HG02943 (cell line): ENCODE data around the gene NEU3.
"Not testable (repeated sequence)": the region's sequence is repeated elsewhere in the genome, so short reads cannot be mapped to it uniquely, and the experiment has no call there.

Source experiments
- ATAC-seq: cut with Tn5 transposase; IDR thresholded peaks from one replicate; pipeline ENCODE4 v1.9.1; 2021; ENCODE audit warnings: mild to moderate bottlenecking, low read depth, moderate library complexity; ENCODE audit not compliant: unreplicated experiment

Gene NEU3, protein sequence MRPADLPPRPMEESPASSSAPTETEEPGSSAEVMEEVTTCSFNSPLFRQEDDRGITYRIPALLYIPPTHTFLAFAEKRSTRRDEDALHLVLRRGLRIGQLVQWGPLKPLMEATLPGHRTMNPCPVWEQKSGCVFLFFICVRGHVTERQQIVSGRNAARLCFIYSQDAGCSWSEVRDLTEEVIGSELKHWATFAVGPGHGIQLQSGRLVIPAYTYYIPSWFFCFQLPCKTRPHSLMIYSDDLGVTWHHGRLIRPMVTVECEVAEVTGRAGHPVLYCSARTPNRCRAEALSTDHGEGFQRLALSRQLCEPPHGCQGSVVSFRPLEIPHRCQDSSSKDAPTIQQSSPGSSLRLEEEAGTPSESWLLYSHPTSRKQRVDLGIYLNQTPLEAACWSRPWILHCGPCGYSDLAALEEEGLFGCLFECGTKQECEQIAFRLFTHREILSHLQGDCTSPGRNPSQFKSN

DNA sequence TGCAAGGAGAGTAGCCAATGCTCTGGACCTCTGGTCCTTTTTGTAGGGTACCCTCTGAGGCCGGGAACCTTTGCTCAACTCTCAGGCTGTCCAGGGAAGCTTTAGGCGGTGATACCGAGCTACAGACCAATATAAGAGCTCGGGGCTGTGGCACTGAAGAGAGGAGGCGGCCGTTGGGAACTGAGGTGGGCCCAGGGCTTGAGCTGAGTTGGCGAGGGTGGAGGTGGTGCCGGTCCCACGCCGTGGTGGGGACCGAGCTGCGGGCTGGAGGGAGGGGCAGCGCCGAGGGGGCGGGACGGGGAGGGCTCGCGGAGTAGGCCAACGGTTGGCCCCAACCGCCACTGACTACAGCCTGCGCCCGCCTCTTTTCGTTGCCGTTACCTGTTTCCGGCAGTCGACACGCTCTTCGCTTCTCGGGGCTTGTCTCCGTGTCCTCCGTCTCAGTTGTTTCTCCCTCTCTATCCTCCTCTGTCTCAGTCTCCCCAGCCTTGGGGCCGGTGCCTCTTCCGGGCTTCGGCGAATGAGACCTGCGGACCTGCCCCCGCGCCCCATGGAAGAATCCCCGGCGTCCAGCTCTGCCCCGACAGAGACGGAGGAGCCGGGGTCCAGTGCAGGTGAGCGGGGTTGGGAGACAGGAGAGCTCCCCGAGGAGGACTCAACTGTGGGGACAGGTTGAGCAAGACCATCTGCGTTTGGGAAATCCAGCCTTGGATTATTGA, at the start of gene NEU3:
Gene NEU3, plus strand, starts transcription at position 393 of the 719 bp plus-strand sequence. Its CDS starts 128 bp downstream, at position 521.
- ATAC-seq: peak; percentile 88

DNA sequence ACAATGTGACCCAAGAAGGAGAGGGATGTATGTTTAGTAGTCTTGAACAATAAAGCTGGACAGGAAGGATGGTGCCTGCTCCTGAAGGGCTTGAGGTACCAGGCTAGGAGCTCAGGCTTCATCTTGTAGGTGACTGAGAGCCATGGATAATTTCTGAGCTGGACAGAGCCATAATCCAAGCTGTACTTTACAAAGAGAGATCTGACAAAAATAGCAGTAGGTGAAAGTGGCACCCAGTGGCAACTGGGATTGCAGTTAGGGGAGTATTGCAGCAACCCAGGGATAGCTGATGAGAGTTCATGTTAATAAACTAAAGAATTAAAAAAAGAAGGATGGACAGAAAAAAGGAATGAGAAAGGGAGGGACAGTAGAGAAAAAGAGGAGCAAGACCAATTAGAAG, 47.2 kb upstream of the NEU3 start:
- no peak for ATAC-seq

DNA sequence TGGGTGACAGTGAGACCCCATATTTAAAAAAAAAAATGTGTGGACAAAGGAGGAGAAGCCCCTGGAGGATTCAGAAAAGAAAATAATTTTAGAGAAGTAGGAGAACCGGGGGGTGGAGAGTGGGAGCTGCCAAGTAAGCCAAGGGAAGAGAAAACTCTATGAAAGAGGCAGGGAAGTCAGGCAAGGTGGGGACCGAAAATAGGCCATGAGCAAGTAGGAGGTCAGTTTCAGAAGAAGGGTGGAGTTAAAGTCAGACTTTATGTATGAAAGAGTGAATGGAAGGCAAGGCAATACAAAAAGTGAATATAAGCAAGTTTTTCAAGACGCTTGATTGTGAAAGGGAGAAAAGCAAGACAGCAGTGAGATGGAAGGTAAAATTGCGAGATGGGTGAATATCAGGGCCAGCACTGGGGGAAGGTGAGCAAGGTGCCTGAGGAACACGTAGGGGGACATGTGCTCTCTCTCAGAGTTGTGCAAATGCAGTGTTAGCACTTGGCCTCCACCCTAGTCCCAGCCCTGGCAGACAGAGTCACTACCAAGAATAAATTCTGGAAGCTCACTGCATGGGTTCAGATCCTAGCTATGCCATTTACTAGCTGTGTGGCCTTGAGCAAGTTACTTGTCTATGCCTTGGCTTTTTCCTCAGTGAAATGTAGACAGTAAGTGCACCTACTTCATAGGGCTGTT, 46.5 kb upstream of the NEU3 start:
- ATAC-seq: no peak

DNA sequence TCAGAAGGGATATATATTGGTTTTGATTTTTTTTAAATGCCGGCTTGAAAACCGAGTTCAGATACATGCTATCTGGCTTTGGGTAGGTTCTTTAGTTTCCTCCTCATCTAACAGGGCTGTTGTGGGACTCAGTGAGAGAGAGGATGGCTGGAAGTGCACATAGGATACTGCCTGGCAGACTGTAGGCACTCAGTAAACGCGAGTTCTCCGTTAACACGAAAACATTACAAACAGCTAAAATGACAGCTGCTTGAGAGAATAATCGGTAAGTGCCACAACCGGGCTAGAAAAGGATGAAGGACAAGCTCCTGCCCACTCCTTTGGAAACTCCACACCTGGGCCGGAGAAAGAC, 40.2 kb upstream of the NEU3 start:
- ATAC-seq: peak; percentile 15

DNA sequence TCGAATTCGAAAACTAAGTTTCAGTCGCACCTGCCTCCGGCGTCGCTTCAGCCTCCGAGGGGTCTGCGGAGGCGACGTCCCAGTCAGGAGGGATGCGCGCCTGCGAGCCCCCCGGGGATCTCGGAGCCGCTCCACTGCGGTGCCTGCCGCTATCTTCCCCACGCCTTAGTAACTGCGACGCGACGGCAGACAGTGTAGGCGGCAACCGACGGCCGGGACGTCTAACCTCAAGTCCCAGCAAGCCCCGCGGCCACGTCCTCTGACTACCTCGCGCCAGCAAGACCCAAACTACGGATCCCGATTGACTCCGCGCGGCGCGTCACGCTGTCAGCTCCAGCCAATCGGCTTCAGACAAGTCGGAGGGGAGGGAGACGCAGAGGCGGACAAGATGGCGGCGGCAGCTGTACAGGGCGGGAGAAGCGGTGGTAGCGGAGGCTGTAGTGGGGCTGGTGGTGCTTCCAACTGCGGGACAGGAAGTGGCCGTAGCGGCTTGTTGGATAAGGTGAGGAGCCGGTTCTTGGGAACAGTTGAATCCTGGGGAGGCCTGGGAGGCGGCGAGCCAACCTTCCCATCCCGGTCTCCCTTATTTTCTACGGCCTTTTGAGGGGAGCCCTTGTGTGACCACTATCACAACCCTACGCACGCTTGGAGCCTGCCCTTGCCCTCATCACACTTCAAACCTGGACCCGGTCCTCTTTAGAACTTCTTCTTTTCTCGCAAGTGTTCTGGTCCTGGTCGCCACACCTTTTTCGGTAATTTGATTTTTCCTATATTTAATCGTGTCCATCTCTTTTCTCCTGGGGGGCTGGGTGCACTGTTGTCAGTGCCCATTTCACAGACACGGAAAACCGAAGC, 39.6 kb upstream of the NEU3 start, which contains the start of the genes SPCS2 and XRRA1:
Gene SPCS2, plus strand, starts transcription at position 369 of the 855 bp plus-strand sequence. Its CDS starts 20 bp downstream, at position 389.
Gene XRRA1, minus strand, starts transcription at position 194 of the 855 bp plus-strand sequence. CDS start 8,213 bp downstream, outside the sequence.
- peak; percentile 87 for ATAC-seq

DNA sequence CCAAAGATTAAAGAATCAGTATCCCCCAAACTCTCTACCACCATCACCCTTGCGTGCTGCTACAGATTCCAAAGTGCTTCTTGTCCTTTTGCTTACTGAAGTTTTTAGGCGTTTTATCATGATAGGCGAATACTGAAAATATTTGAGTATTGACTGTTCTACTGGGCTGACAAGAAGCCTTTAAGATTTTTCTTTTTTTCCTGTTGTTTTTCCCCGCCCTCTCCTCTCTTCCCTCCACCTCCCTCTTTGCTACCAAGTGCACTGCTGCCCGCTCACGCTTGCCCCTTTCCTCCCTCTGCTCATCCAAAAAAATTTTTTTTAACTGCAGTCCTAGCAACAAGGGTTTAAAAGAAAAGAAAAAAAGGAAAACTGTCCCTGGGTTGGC, 39.0 kb upstream of the NEU3 start:
- ATAC-seq: no peak

DNA sequence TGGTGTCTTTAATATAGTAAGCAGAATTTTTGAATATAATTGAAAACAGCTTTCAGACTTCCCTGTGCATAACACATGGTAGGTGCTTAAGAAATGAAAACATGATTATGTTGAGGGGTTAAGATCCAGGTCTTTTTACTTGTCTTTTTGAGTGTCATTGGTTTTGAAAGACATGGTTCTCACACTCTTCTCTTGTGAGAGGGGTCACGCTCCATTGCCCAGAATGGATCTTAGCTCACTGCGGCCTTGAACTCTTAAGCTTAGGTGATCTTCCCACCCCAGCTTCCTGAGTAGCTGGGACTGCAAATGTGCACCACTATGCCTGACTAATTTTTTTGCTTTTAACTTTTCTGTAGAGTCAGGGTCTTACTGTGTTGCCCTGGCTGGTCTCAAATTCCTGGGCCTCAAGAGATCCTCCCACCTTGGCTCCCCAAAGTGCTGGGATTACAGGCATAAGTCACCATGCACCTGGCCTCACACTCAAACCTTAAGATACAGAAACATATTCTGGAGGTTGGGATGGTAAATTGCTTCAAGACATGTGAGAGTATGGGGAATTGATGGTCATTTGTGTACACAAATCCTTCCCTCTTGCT, 38.3 kb upstream of the NEU3 start:
- ATAC-seq: no peak

DNA sequence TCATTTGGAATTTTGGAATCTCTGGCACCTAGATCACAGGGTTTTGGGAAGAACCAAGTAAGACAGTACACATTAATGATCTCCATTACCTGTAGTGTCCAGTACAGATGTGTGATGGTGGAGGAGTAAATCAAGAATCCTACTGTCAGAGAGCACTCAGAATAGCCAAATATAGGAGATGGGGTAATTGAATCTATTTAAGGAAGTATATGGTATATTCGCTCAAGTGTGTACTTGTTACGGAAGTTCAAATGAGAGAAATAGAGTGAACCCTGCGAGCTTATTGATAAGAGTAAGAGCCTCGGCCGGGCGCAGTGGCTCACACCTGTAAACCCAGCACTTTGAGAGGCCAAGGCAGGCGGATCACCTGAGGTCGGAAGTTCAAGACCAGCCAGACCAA, 37.5 kb upstream of the NEU3 start:
- no peak for ATAC-seq

DNA sequence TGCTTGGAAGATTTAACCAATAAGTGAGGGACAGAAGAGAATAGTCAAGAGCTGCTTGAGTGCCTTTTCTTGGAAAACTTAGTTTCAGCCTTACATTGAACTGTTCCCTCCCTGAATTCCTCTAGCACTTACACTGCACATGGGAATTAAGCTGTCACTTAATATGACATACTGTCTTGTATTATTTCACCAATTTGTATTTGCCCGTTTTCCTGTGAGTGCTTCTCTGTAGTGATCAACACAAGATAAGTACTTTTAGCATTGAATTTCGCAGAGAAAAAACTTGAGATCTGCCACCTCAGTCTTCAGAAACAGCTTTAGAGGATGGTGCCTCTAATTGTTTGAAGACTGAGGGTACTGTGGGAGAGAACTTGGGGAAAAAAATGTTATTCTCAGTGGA, 36.0 kb upstream of the NEU3 start:
- no peak for ATAC-seq

DNA sequence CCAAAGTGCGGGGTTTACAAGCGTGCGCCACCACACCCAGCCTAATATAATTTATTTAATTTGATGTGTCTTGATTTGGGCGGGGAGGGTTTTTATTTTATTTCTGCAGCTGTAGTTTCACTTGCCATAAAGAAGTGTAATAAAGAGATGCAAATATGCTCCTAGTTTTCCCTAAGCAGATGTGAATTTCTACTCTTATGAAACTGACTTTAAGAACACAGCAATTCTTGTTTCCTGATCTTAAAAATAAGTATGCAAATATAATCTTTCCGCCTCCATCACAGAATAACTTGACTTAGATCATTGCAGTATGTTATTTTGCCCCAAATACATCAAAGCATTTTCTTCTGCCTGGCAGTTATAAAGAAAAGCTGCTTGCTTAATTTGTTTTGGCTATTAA, 35.3 kb upstream of the NEU3 start:
- ATAC-seq: no peak

DNA sequence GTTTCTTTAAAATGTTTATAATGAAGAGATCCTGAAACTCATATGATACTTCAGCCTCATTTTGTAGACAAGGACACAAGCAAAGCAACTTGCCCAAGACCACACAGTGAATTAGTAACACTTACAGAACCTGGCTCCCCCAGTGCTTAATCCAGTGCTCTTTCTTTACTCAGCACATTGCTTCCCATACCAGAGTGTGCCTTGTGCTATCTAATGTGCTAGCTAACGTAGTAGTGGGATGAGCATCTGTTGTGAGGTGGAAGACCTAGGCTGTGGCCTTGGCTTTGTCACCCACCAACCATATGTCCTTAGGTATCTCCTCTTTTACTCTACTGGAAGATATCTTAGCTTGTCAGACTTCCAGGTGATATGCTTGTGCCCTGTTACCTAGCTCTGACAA, 34.5 kb upstream of the NEU3 start:
- no peak for ATAC-seq

DNA sequence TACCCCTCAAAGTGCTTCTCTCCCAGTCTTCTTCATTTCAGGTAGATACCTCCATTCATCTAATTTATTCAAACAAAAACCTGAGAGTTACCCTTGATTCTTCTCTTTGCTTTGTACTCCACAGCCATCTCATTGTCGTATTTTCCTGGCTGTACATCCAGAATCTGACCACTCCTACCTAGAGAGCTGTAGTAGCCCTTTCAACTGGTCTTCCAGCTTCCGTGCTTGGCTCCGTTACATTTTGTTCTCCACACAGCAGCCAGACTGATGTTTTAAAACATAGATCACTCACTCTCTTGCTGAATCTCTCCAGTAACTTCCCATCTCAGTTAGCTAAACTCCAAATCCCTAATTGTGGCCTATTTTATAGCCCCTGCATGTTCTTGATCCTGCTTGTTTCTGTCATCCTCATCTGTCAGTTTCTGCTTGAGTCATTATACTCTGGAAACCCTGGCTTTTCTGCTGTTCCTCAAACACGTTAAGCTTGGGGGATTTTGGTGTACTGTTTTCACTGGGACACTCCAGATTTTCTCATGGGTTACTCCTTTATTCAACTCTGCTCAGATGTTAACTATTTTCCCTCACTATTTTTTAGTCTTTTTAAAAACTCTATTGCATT, 32.2 kb upstream of the NEU3 start:
- no peak for ATAC-seq

DNA sequence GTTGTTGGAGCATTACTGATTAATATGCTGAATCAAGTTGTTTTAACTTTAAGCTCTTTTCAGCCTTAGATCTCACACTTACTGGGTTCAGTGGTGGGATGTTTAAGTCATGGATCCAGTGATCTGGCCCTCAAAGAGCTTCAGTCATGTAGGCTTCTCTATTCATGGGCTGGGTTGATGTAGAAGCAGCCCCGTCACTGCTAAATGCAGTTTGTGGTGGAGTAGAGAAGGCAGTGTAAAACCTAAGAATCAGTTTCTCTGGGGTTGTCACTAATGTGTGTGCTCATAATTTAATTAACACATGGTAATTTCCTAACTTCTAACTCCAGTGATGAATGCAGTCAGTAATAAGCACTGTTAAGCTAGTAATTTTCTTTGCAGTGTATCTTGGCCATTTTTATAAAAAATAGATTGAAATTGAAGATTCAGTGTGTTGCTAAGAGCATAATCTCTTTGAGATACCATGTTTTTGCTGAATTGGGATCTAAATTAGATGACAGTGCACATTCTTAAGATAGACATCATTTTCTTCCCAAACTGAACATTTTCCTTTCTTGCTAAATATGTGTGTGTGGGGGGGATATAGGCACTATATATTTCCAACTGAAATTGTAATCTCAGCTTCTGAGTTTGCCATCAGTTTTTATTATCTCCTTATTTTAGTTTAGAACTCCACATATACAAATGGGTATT, 30.6 kb upstream of the NEU3 start:
- no peak for ATAC-seq

DNA sequence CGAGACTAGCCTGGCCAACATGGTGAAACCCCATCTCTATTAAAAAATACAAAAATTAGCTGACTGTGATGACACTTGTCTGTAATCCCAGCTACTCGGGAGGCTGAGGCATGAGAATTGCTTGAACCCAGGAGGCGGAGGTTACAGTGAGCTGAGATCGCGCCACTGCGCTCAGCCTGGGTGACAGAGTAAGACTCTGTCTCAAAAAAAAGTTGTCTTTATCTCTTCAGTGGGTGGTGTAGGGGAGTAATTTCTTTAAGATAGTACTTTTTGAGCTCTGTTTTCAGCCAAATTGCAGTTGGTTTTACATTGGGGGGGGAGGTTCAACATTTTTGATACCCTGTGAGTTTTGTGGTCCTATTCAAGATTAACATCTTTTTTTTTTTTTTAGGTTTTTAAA, 28.6 kb upstream of the NEU3 start:
- not testable (repeated sequence) for ATAC-seq

DNA sequence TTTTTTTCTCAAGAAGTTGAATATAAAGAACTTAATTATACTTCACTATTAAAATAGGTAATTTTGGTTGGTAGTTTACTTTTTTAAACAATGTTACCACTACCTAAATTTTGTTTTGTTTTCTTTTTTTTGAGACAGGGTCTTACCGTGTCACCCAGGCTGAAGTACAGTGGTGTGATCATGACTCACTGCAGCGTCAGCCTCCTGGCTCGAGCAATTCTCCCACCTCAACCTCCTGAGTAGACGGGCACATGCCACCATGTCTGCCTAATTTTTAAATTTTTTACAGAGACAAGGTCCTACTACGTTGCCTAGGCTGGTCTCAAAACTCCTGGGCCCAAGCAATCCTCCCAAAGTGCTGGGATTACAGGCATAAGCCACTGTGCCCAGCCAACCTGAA, 22.1 kb upstream of the NEU3 start:
- no peak for ATAC-seq

DNA sequence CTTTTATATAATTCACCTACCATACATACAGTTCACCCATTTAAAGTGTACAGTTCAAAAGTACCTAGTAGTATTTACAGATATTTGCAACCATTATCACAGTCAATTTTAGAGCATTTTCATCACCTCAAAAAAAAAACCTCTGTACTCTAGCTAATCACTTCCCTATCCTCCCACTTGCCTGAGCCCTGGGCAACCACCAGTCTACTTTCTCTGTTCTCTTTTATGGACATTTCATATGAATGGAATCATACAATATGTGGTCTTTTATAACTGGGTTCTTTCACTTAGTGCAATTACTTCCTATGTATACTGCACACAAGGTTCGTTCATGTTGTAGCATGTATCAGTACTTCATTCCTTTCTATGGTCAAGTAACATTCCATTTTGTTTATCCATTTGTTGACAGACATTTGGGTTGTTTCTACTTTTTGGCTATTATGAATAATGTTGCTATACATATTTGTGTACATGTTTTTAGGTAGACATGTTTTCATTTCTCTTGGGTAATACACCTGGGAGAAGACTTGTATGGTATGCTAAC, 17.8 kb upstream of the NEU3 start:
- no peak for ATAC-seq

DNA sequence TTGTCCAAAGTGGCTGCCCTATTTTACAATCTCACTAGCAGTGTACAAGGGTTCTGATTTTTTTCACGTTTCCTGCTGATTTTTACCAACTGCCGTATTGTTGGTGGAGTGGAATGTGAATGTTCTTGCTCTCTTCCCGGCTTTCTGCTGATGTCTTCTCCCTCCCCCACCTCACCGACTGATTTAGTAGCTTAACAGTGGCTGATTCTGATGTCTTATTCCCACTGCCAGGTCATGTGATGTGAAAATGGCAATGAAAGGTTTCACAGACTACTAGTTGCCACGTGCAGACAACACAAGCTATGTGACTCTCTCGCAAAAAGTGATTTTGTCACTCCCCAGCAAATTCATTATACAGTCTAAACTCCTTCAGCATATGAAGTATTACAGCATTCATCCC, 17.3 kb upstream of the NEU3 start:
- no peak for ATAC-seq

DNA sequence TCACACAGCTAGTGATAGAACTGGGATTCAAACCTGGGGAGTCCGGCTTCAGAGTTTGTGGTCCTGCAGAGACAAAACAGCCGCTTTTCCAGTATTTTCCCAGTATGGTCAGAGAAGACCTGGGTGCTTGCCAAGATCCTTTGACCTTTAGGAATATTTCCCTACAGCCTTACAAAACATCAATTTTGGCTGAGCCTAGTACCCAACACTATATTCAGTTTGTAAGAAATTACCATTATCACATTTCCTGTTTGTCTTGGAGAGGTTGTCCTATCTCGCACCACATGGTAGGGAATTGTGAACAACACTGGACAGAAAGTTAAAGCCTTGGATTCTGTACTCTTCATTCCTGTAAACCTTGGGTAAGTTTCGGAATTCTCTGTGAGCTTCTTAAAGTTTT, 10.7 kb upstream of the NEU3 start:
- ATAC-seq: no peak

DNA sequence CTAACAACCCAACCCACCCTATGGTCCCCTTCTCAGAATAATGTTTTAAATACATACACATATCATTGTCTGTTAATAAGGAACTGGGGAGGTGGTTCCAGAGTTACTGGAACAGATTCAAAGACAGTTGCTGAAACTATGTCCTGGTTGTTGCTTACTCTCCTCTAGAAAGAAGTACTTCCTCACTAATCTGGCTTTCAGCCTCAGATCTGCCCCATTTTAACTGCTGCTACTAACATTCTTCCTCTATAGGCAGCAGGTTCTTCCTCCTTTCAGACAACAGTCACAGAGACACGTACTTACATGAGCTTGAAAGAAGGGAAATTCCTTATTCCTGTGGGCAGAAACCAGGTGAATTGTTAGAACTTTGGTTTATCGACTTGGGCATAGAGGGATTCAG, 8.1 kb upstream of the NEU3 start:
- no peak for ATAC-seq
